ENCODE data around the gene ABCD1. TPM values are rescaled to one million over a fixed set of nuclear protein-coding genes. Genes with fewer than 3 reads are reported as not detected.
"Not testable (repeated sequence)": the region's sequence is repeated elsewhere in the genome, so short reads cannot be mapped to it uniquely, and the experiment has no call there.

Gene ABCD1
- total and polyA plus RNA-seq, 2 experiments from 2014 or later, result 10.5 to 14.2 TPM

GRCh38 chrX:153697924-153698865, 26.5 kb upstream of the ABCD1 start:
- H3K4me1 ChIP-seq (ENCODE audit: insufficient read depth), result no peaks in the 10 kb centered on the region
- no peaks in the 10 kb centered on the region for H3K9me2 ChIP-seq (replicated peaks; ENCODE audit: insufficient read depth)

GRCh38 chrX:153699210-153699783, 25.4 kb upstream of the ABCD1 start:
- not testable (repeated sequence) for DNase-seq (ENCODE audit: low spot score); H3K9me2 ChIP-seq (replicated peaks; ENCODE audit: insufficient read depth); H3K9me3 ChIP-seq (ENCODE audit: low read depth); H3K4me2 ChIP-seq; H3K4me3 ChIP-seq; H2AFZ ChIP-seq; H3K79me2 ChIP-seq; H3K4me1 ChIP-seq (ENCODE audit: insufficient read depth); H3K36me3 ChIP-seq (replicated peaks; ENCODE audit: insufficient read depth, low read depth); H3K27me3 ChIP-seq; H4K20me1 ChIP-seq (ENCODE audit: insufficient read depth, poor library complexity, severe bottlenecking)
- WGBS (ENCODE audit: low lambda C conversion rate, missing lambda C conversion rate), result 79% methylated on average over 16 of the region's 16 CpGs
- H3K27ac ChIP-seq, result peak overlapping the region; percentile 37

More at GRCh38 chrX:153697924-153698865, 26.5 kb upstream of the ABCD1 start:
- Histone ChIP-seq H3K4me3 (no peak overlapping the region), H3K9me3 (ENCODE audit: low read depth) (no peaks in the 10 kb centered on the region), H3K27ac (no peak overlapping the region), H2AFZ (no peak overlapping the region), H3K79me2 (no peaks in the 10 kb centered on the region), H3K4me2 (no peak overlapping the region), H4K20me1 (ENCODE audit: insufficient read depth, poor library complexity, severe bottlenecking) (no peaks in the 10 kb centered on the region), H3K36me3 (replicated peaks; ENCODE audit: insufficient read depth, low read depth) (no peaks in the 10 kb centered on the region), H3K27me3 (no peaks in the 10 kb centered on the region)
- no peak for DNase-seq (ENCODE audit: low spot score)
- TF ChIP-seq EZH2phosphoT487 (IDR thresholded peaks at IDR 0.05; ENCODE audit: low read depth, severe bottlenecking, unreplicated experiment) (no peak), EZH2 (IDR thresholded peaks at IDR 0.05; ENCODE audit: borderline replicate concordance) (no peak), CTCF (IDR thresholded peaks at IDR 0.05; ENCODE audit: poor library complexity) (no peak)
- WGBS (ENCODE audit: low lambda C conversion rate, missing lambda C conversion rate), result 88% methylated on average over 15 of the region's 16 CpGs

DNA sequence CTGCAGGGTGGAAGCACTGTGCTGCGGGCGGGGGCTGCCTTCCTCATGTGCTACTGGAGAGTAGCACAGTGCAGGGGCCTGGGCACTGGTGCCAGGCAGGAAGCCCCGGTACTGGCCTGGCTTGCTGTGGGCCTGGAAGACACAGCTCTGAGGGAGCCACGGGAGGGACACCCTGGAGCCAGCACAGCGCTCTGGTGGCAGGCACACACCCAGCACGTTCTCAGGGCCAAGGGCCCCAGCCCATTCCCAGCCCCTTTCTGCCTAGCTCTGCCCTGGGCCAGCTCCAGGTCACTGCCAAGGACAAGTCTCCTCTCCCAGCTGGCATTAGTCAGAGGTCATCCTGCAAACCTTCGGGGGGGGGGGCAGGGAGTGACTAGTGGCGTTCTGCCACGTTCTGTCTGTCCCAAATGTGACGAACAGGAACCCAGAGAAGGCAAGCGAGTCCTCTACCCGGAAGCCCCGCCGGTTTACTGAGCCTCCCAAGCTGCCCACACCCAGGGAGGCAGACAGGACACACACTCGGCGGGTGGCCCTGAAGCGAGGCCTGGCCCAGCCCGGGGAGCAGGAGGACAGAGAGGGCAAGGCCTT, 24.8 kb upstream of the ABCD1 start:
- peak overlapping the region; percentile 37 for H3K27ac ChIP-seq
- WGBS (ENCODE audit: low lambda C conversion rate, missing lambda C conversion rate), result 82% methylated on average over 15 of the region's 18 CpGs

GRCh38 chrX:153700376-153700945, 24.2 kb upstream of the ABCD1 start:
- no peak for DNase-seq (ENCODE audit: low spot score)
- TF ChIP-seq EZH2 (IDR thresholded peaks at IDR 0.05; ENCODE audit: borderline replicate concordance) (no peak), CTCF (IDR thresholded peaks at IDR 0.05; ENCODE audit: poor library complexity) (no peak), EZH2phosphoT487 (IDR thresholded peaks at IDR 0.05; ENCODE audit: low read depth, severe bottlenecking, unreplicated experiment) (no peak)
- no peaks in the 10 kb centered on the region for H3K27me3 ChIP-seq
- H4K20me1 ChIP-seq (ENCODE audit: insufficient read depth, poor library complexity, severe bottlenecking), result no peaks in the 10 kb centered on the region
- H2AFZ ChIP-seq, result no peak overlapping the region
- no peaks in the 10 kb centered on the region for H3K79me2 ChIP-seq
- H3K36me3 ChIP-seq (replicated peaks; ENCODE audit: insufficient read depth, low read depth), result no peaks in the 10 kb centered on the region
- WGBS (ENCODE audit: low lambda C conversion rate, missing lambda C conversion rate), result 73% methylated on average over 15 of the region's 15 CpGs
- no peaks in the 10 kb centered on the region for H3K9me3 ChIP-seq (ENCODE audit: low read depth)
- H3K4me1 ChIP-seq (ENCODE audit: insufficient read depth), result no peaks in the 10 kb centered on the region
- no peak overlapping the region for H3K4me2 ChIP-seq
- no peaks in the 10 kb centered on the region for H3K9me2 ChIP-seq (replicated peaks; ENCODE audit: insufficient read depth)
- H3K4me3 ChIP-seq, result no peak overlapping the region
- no peak overlapping the region for H3K27ac ChIP-seq

More for the DNA sequence above, 24.8 kb upstream of the ABCD1 start:
- not testable (repeated sequence) for H3K4me2 ChIP-seq; DNase-seq (ENCODE audit: low spot score); H3K9me2 ChIP-seq (replicated peaks; ENCODE audit: insufficient read depth); H3K4me1 ChIP-seq (ENCODE audit: insufficient read depth); H3K36me3 ChIP-seq (replicated peaks; ENCODE audit: insufficient read depth, low read depth); H3K27me3 ChIP-seq; H2AFZ ChIP-seq; H3K79me2 ChIP-seq; H3K4me3 ChIP-seq; H4K20me1 ChIP-seq (ENCODE audit: insufficient read depth, poor library complexity, severe bottlenecking); H3K9me3 ChIP-seq (ENCODE audit: low read depth)

Data from hepatocyte (in vitro differentiated cells).